NCI-H2081 (cell line): ENCODE measurements around the gene MCEE.
"Not testable (repeated sequence)": the region's sequence is repeated elsewhere in the genome, so short reads cannot be mapped to it uniquely, and the experiment has no call there.

Source experiments
- DNase-seq, 2 experiments: peaks; one replicate each; lab custom pipeline; 2025; lab: John Stamatoyannopoulos, UW

Gene MCEE

DNA sequence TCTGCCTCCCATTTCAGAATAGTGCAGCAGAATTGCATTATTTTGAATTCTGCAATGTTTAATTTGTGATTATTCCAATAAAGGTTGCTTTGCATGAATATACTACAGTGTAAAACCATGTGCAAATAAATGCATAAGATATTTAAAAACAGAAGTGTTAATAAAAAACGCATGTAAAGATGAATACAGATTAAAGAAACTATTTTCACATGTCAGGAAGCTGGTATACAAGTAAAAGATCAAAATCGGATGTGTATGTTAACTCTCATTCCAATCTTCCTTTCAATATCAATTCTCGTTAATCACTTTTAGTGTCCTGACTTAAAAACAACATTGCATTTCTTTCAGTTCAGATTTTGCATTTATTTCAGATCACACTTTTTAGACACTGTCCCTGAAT lies 3.1 kb downstream of the MCEE start:
- no peak for DNase-seq

DNA sequence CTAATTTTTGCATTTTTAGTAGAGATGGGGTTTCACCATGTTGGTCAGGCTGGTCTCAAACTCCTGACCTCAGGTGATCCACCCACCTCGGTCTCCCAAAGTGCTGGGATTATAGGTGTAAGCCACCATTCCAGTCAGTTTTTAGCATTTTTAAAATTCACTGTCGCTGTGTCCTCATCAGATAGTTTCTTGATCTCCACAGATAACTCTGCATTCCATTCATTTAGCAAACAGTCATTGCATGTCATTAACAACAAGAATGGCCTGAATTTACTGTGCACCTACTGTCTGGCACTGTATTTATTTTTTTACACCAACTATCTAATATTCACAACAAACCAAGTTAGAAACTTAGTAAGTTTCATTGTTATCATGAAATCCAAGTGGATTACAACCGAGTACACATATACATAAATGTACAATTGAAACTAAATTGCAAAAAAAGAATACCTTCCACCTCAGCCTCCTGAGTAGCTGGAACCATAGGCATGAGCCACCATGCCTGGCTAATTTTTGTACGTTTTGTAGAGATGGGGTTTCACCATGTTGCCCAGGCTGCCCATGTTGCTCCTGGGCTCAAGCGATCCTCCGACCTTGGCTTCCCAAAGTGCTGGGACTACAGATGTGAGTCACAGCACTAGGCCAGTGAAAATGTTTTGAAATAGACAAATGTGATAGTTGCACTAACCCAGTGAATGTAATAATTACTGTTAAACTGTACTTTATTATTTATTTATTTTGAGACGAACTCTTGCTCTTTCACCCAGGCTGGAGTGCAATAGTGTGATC lies 4.3 kb downstream of the MCEE start:
- DNase-seq = no peak

DNA sequence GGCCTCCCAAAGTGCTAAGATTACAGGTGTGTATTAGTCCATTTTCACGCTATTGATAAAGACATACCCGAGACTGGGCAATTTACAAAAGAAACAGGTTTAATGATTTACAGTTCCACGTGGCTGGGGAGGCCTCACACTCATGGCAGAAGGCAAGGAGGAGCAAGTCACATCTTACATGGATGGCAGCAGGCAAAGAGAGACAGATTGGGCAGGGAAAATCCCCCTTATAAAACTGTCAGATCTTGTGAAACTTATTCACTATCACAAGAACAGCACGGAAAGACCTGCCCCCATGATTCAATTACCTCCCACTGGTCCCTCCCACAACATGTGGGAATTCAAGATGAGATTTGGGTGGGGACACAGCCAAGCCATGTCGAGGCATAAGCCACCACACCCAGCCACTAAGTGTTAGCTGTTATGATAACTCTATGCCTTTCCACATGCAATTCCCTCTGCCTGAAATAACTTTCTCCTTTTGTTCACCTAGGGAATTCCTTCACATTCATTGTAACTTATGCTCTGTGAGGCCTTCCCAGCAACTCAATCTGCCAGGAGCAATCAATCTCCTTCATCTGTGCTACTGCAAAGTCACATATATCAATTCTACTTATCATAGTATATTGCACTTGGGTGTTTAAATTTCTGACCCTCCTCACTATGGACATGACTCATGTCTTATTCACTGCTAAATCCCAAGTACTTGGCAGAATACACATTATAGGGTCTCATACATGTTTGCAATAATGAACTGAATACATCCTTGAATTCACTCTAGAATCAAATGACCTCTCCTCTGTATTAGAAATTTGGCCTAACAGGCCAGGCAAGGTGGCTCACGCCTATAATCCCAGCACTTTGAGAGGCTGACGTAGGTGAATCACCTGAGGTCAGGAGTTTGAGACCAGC lies 7.4 kb downstream of the MCEE start:
- DNase-seq = no peak

DNA sequence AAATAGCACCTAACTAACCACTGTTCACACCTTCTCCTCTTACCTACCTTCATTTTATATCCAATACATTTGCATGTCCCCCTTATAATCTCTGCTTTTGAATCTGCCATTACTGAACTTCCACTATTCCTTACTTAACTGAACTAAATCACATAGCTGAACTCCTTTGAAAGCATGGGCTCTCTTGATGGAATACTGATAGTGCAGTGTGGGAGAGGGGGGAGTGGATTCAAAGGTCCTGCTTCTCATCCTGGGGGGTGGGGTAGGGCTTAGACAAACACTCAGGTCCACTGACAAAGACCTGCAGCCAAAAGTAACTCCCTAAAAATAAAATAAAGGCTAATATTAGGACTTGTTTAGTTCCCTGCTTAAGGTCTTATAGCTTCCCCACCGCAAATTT lies 8.6 kb downstream of the MCEE start:
- no peak for DNase-seq

DNA sequence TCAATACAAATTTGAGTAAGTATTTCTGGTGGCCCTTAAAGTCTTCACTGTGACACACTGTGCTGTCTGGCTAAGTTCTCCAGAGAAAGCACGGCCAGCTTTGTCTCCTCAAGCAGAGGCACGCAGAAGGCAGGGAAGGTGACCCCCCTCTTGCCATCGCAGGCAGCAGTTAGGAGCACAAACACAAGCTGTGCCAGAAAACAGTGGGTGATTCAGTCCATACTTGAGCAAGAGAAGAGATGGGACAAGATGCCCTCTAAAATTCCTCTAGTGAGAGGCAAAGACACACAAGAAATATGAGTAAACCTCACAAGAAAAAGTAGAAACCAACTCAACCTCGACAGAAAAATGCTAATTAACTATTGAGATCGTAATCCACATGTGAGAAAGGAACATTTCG lies 9.8 kb downstream of the MCEE start:
- no peak for DNase-seq

DNA sequence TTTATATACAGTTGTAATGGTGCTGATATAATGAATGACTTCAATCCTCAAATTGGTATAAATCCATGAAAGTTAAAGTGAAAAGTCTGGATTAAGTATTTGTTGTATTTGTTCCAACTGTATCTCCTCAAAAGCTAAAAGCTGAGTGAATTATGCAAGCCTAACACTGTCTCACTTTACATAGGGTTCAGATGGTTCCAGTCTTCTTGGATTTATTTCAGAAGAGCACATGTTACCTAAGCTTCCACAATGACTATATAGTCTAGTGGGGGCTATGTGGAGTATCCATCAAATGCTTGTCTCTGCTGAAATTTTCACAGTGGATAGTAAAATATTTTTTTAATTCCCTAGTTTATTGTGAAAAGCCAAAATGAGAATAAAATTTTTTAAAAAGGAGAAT lies 13.0 kb downstream of the MCEE start:
- no peak for DNase-seq

DNA sequence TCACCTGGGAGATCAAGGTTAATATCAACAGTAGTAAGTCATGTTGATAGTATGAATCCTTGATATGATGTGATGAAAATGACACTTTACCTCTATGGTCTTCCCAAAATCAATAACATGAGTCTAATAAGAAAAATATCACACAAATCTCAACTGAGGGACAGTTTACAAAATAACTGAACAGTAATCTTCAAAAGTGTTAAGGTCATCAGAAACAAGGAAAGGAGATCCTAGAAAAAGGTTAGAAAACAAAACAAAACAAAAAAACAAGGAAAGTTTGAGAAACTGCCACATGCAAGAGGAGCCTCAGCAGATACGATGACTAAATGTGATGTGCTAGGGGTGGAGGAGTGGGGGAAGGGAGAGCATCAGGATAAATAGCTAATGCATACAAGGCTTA lies 16.2 kb downstream of the MCEE start:
- no peak for DNase-seq

DNA sequence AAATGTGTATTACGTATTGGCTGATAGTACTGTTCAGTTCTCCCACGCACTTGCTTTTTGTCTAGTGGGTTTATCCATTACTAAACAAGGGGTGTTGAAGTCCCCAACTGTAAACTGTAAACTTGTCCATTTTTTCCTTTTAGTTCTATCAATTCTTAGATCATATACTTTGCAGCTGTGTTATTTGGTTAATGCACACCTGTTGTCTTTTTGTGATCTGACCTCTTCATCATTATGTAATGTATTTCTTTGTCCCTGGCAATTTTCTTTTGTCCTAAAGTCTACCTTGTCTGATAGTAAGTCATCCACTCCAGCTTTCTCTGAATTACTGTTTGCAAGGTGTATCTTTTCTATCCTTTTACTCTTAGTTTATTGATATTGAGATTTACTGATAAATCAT lies 21.9 kb downstream of the MCEE start:
- no peak for DNase-seq

DNA sequence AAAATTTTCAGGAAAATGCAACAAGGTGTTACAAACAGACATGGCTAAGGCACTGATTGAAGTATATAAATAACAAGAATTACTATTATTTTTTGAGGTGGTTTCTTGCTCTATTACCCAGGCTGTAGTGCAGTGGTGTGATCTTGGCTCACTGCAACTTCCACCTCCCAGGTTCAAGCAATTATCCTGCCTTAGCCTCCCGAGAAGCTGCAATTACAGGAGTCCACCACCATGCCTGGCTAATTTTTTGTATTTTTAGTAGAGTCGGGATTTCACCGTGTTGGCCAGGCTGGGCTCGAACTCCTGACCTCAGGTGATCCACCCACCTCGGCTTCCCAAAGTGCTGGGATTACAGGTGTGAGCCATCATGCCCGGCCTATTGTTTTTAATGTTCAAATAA lies 23.6 kb downstream of the MCEE start:
- DNase-seq = not testable (repeated sequence)

DNA sequence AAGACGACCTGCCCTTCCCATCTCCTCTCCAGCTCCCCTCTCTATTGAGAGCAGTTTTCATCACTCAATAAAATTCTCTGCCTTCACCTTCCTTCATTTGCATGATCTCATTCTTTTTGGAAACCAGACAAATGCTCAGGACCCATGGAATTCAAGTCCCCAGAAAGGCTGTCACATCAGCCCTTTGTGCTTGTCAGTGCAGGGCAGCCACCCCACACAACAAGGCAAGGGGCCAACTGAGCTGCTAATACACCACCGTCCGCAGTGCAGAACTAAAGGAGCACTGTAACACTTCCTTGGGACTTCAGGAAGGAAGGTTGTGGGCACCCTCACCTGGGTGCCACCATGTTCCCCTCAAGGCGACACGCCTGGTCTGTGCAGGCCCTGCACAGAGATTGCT lies 26.2 kb downstream of the MCEE start:
- no peak for DNase-seq

DNA sequence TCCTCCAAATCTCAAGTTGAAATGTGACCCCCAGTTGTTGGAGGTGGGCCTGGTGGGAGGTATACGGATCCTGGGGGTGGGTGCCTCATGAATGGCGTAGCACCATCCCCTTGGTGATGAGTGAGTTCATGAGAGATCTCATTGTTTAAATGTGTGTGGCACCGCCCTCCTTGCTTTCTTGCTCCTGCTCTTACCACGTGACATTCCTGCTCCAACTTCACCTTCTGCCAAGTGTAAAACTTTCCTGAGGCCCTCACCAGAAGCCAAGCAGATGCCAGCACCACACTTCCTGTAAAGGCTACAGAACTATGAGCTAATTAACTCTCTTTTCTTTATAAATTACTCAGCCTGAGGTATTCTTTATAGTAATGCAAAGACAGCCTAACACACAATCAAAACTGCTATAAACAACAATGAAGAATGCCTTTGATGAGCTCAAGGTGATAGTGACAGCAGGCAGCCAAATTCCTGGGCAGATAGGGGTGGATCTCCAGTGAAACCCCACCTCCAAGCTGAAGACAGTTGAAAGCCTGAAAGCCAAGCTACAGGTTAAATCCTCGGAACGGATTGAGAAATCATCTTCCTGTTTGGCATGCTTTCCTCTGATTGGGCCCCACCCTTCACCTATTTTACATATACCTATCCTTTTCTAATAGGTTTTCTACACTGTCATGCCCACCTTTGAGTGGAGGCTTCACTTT lies 26.9 kb downstream of the MCEE start:
- DNase-seq = no peak

DNA sequence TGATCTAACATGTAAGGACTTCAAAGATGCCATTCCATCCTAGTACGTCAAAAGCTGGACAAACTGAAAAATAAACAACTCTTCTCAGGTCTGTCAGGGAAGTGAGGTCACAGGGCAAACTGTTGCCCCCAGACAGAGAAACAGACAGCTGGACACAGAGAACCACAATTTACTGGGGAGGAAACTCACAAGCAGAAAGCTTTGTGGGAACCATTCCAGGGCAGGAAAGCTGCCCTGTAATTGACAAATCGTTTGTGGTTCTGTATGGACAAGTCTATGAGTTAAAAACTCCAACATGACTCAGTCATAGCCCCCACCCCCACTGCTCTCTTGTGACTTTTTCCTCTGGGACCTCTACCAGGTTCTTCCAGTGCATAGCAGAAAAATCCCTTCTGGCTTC lies 28.4 kb downstream of the MCEE start:
- DNase-seq = no peak

DNA sequence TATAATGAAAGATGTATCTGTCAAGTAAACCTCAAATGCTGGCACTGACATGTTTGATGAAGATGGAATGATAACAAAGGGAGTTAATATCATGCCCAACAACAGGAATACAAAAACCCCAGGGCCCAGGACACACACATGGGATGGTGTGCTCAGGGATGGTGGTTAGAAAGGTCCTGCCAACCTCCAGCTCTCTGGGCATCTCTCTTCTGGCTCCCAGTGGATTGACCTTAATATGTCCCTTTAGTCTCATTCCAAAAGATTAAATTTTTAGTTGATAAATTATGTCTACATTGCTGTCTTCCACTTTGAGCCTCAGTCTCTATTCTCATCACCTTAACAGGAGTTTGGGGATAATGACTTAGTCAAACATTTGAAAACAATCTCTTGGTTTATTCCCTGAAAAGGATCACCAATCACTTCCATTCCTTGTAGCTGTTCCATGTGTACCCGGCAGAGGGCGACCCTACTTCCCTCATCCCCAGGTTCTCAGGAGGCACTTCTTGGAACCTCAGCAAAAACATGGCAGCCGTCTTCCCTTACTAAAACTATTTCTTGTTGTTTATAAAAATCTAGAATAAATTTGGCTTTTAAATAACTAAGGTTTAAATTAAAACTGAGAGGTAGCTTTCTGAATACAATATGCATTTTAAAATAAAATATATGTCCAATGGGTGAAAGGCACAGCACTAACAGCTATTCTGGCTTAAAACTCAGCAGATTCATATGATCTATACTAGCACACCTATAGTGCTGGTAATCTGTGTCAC lies 29.6 kb downstream of the MCEE start:
- DNase-seq = peak in 1 of 2 experiments; percentile 15

DNA sequence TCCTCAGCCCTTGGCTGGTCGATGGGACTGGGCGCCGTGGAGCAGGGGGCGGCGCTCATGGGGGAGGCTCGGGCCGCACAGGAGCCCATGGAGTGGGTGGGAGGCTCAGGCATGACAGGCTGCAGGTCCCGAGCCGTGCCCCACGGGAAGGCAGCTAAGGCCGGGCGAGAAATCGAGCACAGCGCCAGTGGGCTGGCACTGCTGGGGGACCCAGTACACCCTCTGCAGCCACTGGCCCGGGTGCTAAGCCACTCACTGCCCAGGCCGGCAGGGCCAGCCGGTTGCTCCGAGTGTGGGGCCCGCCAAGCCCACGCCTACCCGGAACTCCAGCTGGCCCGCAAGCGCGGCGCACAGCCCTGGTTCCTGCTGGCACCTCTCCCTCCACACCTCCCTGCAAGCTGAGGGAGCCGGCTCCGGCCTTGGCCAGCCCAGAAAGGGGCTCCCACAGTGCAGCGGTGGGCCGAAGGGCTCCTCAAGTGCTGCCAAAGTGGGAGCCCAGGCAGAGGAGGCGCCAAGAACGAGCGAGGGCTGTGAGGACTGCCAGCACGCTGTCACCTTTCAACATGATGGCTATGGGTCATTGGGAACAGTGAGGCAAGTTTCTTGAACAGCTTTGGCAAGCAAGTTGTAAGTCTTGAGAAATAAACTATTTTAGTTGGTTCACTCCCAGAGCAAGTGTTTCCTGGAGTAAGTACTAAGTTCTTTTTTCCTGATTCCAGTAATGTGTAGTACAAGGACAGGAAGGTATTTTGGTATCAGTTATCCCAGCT lies 37.4 kb downstream of the MCEE start:
- not testable (repeated sequence) for DNase-seq

DNA sequence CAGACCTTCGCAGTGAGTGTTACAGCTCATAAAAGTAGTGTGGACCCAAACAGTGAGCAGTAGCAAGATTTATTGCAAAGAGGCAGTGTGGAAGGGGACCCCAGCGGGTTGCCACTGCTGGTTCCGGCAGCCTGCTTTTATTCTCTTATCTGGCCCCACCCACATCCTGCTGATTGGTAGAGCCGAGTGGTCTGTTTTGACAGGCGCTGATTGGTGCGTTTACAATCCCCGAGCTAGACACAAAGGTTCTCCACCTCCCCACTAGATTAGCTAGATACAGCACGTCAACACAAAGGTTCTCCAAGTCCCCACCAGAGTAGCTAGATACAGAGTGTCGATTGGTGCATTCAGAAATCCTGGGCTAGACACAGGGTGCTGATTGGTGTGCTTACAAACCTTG lies 38.2 kb downstream of the MCEE start:
- not testable (repeated sequence) for DNase-seq

DNA sequence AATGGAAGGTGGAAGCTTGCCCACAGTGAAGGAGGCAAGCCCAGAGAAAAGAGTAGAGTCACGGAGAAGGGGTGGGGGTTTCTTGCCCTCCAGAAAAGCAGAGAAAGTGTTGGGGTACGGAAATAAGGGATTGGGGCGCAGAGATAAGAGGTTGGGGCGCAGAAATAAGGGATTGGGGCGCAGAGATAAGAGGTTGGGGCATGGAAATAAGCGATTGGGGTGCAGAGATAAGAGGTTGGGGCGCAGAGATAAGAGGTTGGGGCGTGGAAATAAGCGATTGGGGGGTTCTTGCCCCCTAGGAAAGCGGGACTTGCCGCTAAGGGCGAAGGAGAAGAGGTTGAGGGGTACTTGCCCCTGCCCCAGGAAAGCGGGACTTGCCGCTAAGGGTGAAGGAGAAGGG lies 40.6 kb downstream of the MCEE start:
- DNase-seq = not testable (repeated sequence)

DNA sequence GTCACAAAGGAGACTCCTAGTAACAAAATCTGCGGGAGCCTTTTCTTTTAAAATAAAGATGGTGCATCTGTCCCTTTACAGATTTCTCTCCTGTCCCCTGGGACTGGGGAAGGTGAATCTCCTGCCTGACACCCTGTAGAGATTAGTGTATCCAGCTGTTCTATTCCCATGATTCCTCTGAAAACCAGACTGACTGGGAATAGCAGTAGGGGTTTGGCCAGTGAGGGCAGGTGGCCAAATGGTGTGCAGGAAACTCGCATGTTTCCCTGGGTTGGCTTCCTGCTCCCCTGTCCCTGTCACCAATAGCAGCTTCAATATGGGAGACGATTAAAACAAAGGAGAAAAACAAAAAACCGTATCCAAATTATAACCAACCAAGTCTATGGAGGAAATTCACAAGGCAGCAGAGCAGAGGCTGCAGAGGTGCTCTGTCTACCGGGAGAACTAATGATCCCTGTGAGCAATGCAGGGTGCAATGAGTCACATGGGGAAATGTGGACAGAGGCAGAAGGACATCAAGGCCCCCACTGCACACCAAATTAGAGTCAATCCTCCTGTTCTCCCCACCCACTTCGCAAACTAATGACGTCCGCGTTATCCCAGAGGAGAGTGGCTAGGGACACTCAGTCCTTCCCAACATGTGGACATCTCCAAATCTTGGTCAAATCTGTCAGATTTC lies 44.6 kb downstream of the MCEE start:
- peak in 1 of 2 experiments; percentile 51 for DNase-seq

DNA sequence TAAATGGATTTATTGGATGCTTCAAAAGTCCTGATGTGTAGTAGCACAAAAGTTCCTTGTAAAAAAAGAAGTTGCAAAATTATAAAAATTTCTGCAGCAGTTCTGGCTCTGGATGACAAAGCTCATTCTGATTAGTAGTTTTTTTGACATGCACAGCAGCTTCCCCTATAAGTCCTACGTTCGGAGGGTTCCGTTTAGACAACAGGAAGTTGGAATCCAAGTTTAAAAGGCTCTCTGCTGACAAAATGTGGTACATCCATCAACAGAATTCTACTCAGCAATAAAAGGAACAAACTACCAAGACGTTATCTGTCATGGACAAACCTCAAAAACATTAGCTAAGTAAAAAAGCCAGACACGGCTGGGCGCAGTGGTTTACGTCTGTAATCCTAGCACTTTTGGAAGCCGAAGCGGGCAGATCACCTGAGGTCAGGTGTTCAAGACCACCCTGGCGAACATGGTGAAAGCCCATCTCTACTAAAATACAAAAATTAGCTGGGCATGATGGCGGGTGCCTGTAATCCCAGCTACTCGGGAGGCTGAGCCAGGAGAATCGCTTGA lies 46.2 kb downstream of the MCEE start:
- DNase-seq = not testable (repeated sequence)

DNA sequence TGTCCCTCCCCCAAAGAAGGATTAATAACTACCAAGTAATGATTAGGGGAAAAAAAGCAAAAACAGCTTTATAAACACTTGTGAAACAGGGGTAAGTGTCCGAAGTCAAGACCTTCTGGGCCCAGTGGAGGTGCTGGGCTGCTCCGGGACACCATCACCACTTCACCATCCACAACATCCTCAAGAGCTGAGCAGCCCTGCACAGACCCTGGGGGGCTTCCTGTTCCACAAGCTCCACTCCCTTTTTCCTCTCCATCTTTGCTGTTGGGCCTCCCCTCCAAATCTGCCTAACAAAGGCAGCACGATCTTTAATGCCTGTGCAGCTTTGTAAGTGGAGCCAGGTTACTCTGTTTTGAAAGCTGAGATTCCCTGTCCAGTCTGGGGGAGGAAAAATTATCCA lies 46.7 kb downstream of the MCEE start:
- DNase-seq = not testable (repeated sequence)
